Type B pancreatic cell (in vitro differentiated cells): ENCODE measurements around the gene ZFP36L1. TPM values are rescaled to one million over a fixed set of nuclear protein-coding genes. Genes with fewer than 3 reads are reported as not detected.

Experiments
- DNase-seq: peaks from one replicate; pipeline ENCODE4 v3.0.0; 2021; ENCODE audit warnings: mixed read lengths; ENCODE audit not compliant: unreplicated experiment; ENCODE audit errors: extremely low spot score
- H3K27ac Mint-ChIP-seq: 2 replicates; pipeline ENCODE4 v1.8.0; 2021; ENCODE audit warnings: mild to moderate bottlenecking, mixed read lengths
- H3K27me3 Mint-ChIP-seq: 2 replicates; pipeline ENCODE4 v1.8.0; 2021; ENCODE audit warnings: mixed read lengths
- H3K36me3 Mint-ChIP-seq: 2 replicates; pipeline ENCODE4 v1.8.0; 2021; ENCODE audit warnings: mixed read lengths
- H3K4me1 Mint-ChIP-seq: one replicate; pipeline ENCODE4 v1.8.0; 2021; ENCODE audit warnings: mixed read lengths; ENCODE audit not compliant: unreplicated experiment
- H3K4me3 Mint-ChIP-seq: 2 replicates; pipeline ENCODE4 v1.8.0; 2021; ENCODE audit warnings: mild to moderate bottlenecking, mixed read lengths
- H3K9me3 Mint-ChIP-seq: 2 replicates; pipeline ENCODE4 v1.8.0; 2021; ENCODE audit warnings: mixed read lengths
- CTCF ChIP-seq: fragments of 200-600 bp; sonication (generic); conservative IDR thresholded peaks from 2 replicates; pipeline ENCODE4 v1.5.0; 2021; ENCODE audit warnings: antibody characterized with exemption, mild to moderate bottlenecking
- total RNA-seq: library from RNA; stranded (reverse); gene quantifications from 2 replicates; pipeline ENCODE4 v1.2.1, GENCODE V29; 2021; ENCODE audit warnings: low replicate concordance

The ZFP36L1 gene
- total RNA-seq, 1 donor from 2014 or later = 457 TPM

DNA sequence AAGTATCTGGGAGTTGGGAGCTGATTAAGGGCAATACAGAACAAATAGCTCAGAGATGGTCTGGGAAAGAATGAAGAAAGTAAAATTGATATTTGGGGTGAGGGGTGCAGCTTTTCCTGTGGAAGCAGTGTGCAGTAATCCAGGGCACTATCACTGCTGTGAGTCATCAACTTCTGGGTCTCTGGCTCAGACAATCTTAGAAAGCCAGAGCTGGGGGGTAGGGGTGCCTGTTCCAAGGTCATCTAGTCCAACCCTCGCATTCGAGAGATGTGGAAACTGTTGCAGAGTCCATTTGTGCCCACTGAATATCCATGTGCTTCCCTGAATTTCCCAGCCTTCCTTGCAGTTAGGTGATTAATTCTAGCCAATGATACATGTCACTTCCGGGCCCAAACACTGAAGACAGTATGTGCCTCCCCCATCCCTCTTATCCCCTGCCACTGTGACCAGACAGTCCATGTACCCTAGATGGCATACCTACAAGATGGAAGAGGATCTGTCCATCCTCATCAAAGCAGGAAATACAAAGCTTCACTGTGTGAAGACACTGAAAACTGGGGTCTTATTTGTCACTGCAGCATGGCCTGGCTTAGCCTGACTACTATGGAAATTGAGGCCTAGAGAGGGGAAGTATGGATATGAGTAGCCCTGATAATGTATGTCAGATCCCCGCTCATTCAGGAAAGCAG lies 51.9 kb downstream of the ZFP36L1 start:
- peaks cover 16% of the 10 kb centered on the region for H3K9me3 Mint-ChIP-seq
- no peak overlapping the region for H3K27ac Mint-ChIP-seq
- peaks cover 5% of the 10 kb centered on the region for H3K36me3 Mint-ChIP-seq
- no peak overlapping the region for H3K4me3 Mint-ChIP-seq
- H3K4me1 Mint-ChIP-seq = peaks cover 22% of the 10 kb centered on the region
- TF ChIP-seq CTCF = no peak
- DNase-seq = no peak
- H3K27me3 Mint-ChIP-seq = no peaks in the 10 kb centered on the region

- Mint-ChIP-seq H3K9me3 (peaks cover 16% of the 10 kb centered on the region), H3K4me1 (peaks cover 21% of the 10 kb centered on the region), H3K27me3 (no peaks in the 10 kb centered on the region), H3K36me3 (peaks cover 5% of the 10 kb centered on the region), H3K4me3 (no peak overlapping the region), H3K27ac (no peak overlapping the region)
- no peak for TF ChIP-seq CTCF
- DNase-seq = no peak
Observed at GRCh38 chr14:68739701-68740100, 53.2 kb downstream of the ZFP36L1 start.

DNA sequence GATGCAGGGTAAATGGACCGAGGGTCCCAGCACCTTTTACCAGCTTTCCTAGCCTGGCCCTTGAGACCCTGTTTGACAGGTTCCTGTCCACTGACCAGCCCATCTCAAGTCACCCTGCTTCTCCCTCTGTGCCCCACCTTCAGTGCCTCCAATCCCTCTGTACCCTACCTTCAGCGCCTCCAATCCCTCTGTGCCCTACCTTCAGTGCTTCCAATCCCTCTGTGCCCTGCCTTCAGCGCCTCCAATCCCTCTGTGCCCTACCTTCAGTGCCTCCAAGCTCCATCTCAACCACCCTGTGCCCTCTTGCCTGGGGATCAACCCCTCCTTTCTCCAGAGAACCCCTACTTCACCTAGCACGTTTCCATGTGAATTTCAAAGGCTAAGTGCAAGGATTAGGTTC lies 54.3 kb downstream of the ZFP36L1 start:
- Mint-ChIP-seq H3K9me3 (peaks cover 16% of the 10 kb centered on the region), H3K4me3 (no peak overlapping the region), H3K4me1 (peaks cover 27% of the 10 kb centered on the region), H3K27me3 (no peaks in the 10 kb centered on the region), H3K27ac (no peak overlapping the region), H3K36me3 (peaks cover 5% of the 10 kb centered on the region)
- DNase-seq = no peak
- no peak for TF ChIP-seq CTCF

Other genes with a start within 250 kb of the ZFP36L1 start
- 128 and 176 TPM in 2 replicates for gene ACTN1, start 186.2 kb upstream of the ZFP36L1 start, total RNA-seq